ENCODE measurements around the gene PRMT1. TPM values are rescaled to one million over a fixed set of nuclear protein-coding genes. Genes with fewer than 3 reads are reported as not detected.

PRMT1 gene
- total and polyA plus RNA-seq, 9 of the 15 experiments (the other 6 are each of a cell fraction or from before 2014, with no cell fraction given) = 13.3 to 464 (median 326) TPM

GRCh38 chr19:49680421-49681351 is 3.6 kb downstream of the PRMT1 start (continued):
- TF ChIP-seq SAFB2 (IDR thresholded peaks at IDR 0.05; ENCODE audit: borderline replicate concordance, low read depth, low read length, severe bottlenecking) = no peak
- TF ChIP-seq, protein P1, sequence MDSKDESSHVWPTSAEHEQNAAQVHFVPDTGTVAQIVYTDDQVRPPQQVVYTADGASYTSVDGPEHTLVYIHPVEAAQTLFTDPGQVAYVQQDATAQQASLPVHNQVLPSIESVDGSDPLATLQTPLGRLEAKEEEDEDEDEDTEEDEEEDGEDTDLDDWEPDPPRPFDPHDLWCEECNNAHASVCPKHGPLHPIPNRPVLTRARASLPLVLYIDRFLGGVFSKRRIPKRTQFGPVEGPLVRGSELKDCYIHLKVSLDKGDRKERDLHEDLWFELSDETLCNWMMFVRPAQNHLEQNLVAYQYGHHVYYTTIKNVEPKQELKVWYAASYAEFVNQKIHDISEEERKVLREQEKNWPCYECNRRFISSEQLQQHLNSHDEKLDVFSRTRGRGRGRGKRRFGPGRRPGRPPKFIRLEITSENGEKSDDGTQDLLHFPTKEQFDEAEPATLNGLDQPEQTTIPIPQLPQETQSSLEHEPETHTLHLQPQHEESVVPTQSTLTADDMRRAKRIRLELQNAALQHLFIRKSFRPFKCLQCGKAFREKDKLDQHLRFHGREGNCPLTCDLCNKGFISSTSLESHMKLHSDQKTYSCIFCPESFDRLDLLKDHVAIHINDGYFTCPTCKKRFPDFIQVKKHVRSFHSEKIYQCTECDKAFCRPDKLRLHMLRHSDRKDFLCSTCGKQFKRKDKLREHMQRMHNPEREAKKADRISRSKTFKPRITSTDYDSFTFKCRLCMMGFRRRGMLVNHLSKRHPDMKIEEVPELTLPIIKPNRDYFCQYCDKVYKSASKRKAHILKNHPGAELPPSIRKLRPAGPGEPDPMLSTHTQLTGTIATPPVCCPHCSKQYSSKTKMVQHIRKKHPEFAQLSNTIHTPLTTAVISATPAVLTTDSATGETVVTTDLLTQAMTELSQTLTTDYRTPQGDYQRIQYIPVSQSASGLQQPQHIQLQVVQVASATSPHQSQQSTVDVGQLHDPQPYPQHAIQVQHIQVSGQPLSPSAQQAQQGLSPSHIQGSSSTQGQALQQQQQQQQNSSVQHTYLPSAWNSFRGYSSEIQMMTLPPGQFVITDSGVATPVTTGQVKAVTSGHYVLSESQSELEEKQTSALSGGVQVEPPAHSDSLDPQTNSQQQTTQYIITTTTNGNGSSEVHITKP (IDR thresholded peaks at IDR 0.05; ENCODE audit: partially characterized antibody) = no peak
- no peak for TF ChIP-seq NEUROD1 (IDR thresholded peaks at IDR 0.05; ENCODE audit: borderline replicate concordance, low read depth, low read length, partially characterized antibody)

- WGBS (ENCODE audit: insufficient coverage, low coverage, missing lambda C conversion rate) = 93% methylated on average over 17 of the region's 19 CpGs
- DNase-seq (ENCODE audit: extremely low read depth in 1 of 4, low spot score in 3 of 4) (no peak), FAIRE-seq (no peak), ATAC-seq (no peak)
- H3K79me2 ChIP-seq (ENCODE audit: control insufficient read depth, insufficient read depth, low read length) = peaks cover 52% of the 10 kb centered on the region
- no TSS peak for BruUV-seq (replicated peaks)
- H4K20me1 ChIP-seq (replicated peaks; ENCODE audit: control insufficient read depth, insufficient read depth, low read length) = peaks cover 19% of the 10 kb centered on the region
- ChIA-PET POLR2A (no interaction called here), CTCF (ENCODE audit: low intra/inter-chr PET ratio) (no interaction called here)
- H3K4me3 ChIP-seq = no peak overlapping the region
- in situ Hi-C loops (cut with MboI) = no loop called here
- peaks cover 23 to 67% of the 10 kb centered on the region in 2 experiments for H3K4me1 ChIP-seq (replicated peaks in 1 of 2; ENCODE audit: control insufficient read depth in 2 of 2, insufficient read depth in 2 of 2, low read length in 2 of 2)
- H3K36me3 ChIP-seq (ENCODE audit: control insufficient read depth, insufficient read depth, low read length) = peaks cover 75% of the 10 kb centered on the region
- H3K27me3 ChIP-seq (ENCODE audit: control insufficient read depth in 2 of 2, insufficient read depth in 2 of 2, low read length in 2 of 2) = no peaks in the 10 kb centered on the region
- H3K27ac ChIP-seq (ENCODE audit: extremely low read depth, low read depth, low read length) = no peak overlapping the region
- no peak overlapping the region for H3K4me2 ChIP-seq (ENCODE audit: insufficient read depth, low read length)
- no peaks in the 10 kb centered on the region for H3K9me3 ChIP-seq (replicated peaks; ENCODE audit: control insufficient read depth, insufficient read depth, low read depth, low read length)
- TF ChIP-seq RBFOX2 (IDR thresholded peaks at IDR 0.05; ENCODE audit: low read depth, low read length) (peak; percentile 62), PTTG1 (tag; IDR thresholded peaks at IDR 0.05; ENCODE audit: low read depth) (no peak), POLR2G (IDR thresholded peaks at IDR 0.05; ENCODE audit: low read depth, low read length) (peak; percentile 60; the same call in 1 of the 2 replicates)
- no peak overlapping the region for H2AFZ ChIP-seq (ENCODE audit: low read depth, low read length)
- intact Hi-C loops (cut with micrococcal nuclease) = no loop called here
- H3K9me1 ChIP-seq (ENCODE audit: control insufficient read depth, insufficient read depth, low read length) = peaks cover 3% of the 10 kb centered on the region
- no peak overlapping the region for H3K9ac ChIP-seq (ENCODE audit: insufficient read depth in 1 of 2, low read depth in 2 of 2, low read length in 2 of 2)
Observed at GRCh38 chr19:49681830-49682229, 4.8 kb downstream of the PRMT1 start.
